ENCODE results near the gene PAPPA. TPM values are rescaled to one million over a fixed set of nuclear protein-coding genes. Genes with fewer than 3 reads are reported as not detected.

The PAPPA gene
- total RNA-seq, 1 experiment from 2014 or later: 3.9 TPM

GRCh38 chr9:116309900-116310611, 156.5 kb downstream of the PAPPA start:
- TF ChIP-seq EZH2 (IDR thresholded peaks at IDR 0.05; ENCODE audit: low read depth) (no peak), CTCF (conservative IDR thresholded peaks at IDR 0.05) (no peak)
- Histone ChIP-seq H3K79me2 (ENCODE audit: low read depth) (no peaks in the 10 kb centered on the region), H2AFZ (no peak overlapping the region), H3K4me3 (no peak overlapping the region), H3K27me3 (ENCODE audit: insufficient read depth, low read depth) (no peaks in the 10 kb centered on the region), H3K36me3 (ENCODE audit: low read depth) (no peaks in the 10 kb centered on the region), H3K4me1 (replicated peaks; ENCODE audit: insufficient read depth) (no peaks in the 10 kb centered on the region), H4K20me1 (ENCODE audit: insufficient read depth) (no peaks in the 10 kb centered on the region), H3F3A (ENCODE audit: insufficient read depth, low read depth) (no peaks in the 10 kb centered on the region), H3K9me3 (ENCODE audit: insufficient read depth, low read depth) (no peaks in the 10 kb centered on the region), H3K4me2 (no peak overlapping the region), H3K9me2 (ENCODE audit: insufficient read depth) (0 out of 2 replicates have a peak, but pooled peaks cover 4% of the 10 kb centered on the region), H3K27ac (no peak overlapping the region)
- BruUV-seq (replicated peaks): no TSS peak
- intact Hi-C loops (cut with micrococcal nuclease; ENCODE audit: unreplicated experiment): loop anchor here (10.0 kb wide), 1 partner anchor 715 kb away; no protein-coding TSS in a partner anchor
- DNase-seq: no peak
- ChIA-PET CTCF (no interaction called here), POLR2A (ENCODE audit: unreplicated experiment) (no interaction called here)

DNA sequence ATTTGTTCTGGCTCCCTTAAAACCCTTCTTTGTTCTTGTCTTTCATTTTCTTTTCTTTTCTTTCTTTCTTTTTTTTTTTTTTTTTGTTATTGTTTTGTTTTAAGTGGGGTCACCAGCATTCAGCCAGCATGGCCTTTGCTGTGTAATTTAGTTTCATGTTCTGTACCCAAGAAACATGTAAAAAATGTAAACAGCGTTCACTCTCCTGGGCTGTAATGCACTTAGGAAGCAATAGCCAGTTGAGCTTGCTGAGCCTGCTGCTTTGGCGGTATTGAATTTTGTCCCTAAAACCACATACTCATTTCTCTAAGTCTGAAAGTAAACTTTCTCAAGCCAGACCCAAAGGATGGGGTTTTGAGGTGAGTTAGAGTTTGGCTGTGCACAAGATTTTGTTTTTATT, 158.6 kb downstream of the PAPPA start:
- no peaks in the 10 kb centered on the region for H3K79me2 ChIP-seq (ENCODE audit: low read depth)
- no peaks in the 10 kb centered on the region for H4K20me1 ChIP-seq (ENCODE audit: insufficient read depth)
- no peak overlapping the region for H2AFZ ChIP-seq
- no peak for DNase-seq
- no peak for TF ChIP-seq CTCF (conservative IDR thresholded peaks at IDR 0.05)
- TF ChIP-seq EZH2 (IDR thresholded peaks at IDR 0.05; ENCODE audit: low read depth): no peak
- no TSS peak for BruUV-seq (replicated peaks)
- CTCF ChIA-PET: no interaction called here
- H3K36me3 ChIP-seq (ENCODE audit: low read depth): no peaks in the 10 kb centered on the region
- intact Hi-C loops (cut with micrococcal nuclease; ENCODE audit: unreplicated experiment): loop anchor here (10.0 kb wide), 1 partner anchor 717 kb away; no protein-coding TSS in a partner anchor
- H3K27me3 ChIP-seq (ENCODE audit: insufficient read depth, low read depth): no peaks in the 10 kb centered on the region
- no peak overlapping the region for H3K4me3 ChIP-seq
- no peaks in the 10 kb centered on the region for H3K4me1 ChIP-seq (replicated peaks; ENCODE audit: insufficient read depth)
- no peaks in the 10 kb centered on the region for H3F3A ChIP-seq (ENCODE audit: insufficient read depth, low read depth)
- 0 out of 2 replicates have a peak, but pooled peaks cover 4% of the 10 kb centered on the region for H3K9me2 ChIP-seq (ENCODE audit: insufficient read depth)
- H3K9me3 ChIP-seq (ENCODE audit: insufficient read depth, low read depth): no peaks in the 10 kb centered on the region
- POLR2A ChIA-PET (ENCODE audit: unreplicated experiment): no interaction called here
- H3K4me2 ChIP-seq: no peak overlapping the region
- H3K27ac ChIP-seq: no peak overlapping the region

- CTCF ChIA-PET: no interaction called here
- Histone ChIP-seq H3K4me2 (no peak overlapping the region), H3K4me1 (replicated peaks; ENCODE audit: insufficient read depth) (no peaks in the 10 kb centered on the region), H3K4me3 (no peak overlapping the region), H3K79me2 (ENCODE audit: low read depth) (no peaks in the 10 kb centered on the region), H3K9me3 (ENCODE audit: insufficient read depth, low read depth) (no peaks in the 10 kb centered on the region), H3K27me3 (ENCODE audit: insufficient read depth, low read depth) (no peaks in the 10 kb centered on the region), H3K9me2 (ENCODE audit: insufficient read depth) (0 out of 2 replicates have a peak, but pooled peaks cover 4% of the 10 kb centered on the region), H3F3A (ENCODE audit: insufficient read depth, low read depth) (no peaks in the 10 kb centered on the region), H2AFZ (no peak overlapping the region), H3K27ac (no peak overlapping the region), H4K20me1 (ENCODE audit: insufficient read depth) (no peaks in the 10 kb centered on the region), H3K36me3 (ENCODE audit: low read depth) (no peaks in the 10 kb centered on the region)
- POLR2A ChIA-PET (ENCODE audit: unreplicated experiment): no interaction called here
- TF ChIP-seq CTCF (conservative IDR thresholded peaks at IDR 0.05) (peak; percentile 26; the same call in 1 of the 2 replicates), EZH2 (IDR thresholded peaks at IDR 0.05; ENCODE audit: low read depth) (no peak)
- no peak for DNase-seq
- intact Hi-C loops (cut with micrococcal nuclease; ENCODE audit: unreplicated experiment): loop anchor here (10.0 kb wide), 1 partner anchor 719 kb away; no protein-coding TSS in a partner anchor
- no TSS peak for BruUV-seq (replicated peaks)
Observed at GRCh38 chr9:116313638-116314037, 160.0 kb downstream of the PAPPA start.

Measured in PC-9 (cell line).